GM19324 (cell line): Measurements from ENCODE around the gene SF3B3.

ENCODE experiments used
- ATAC-seq: cut with Tn5 transposase; IDR thresholded peaks from one replicate; pipeline ENCODE4 v1.9.1; 2021; ENCODE audit warnings: mild to moderate bottlenecking, moderate library complexity; ENCODE audit not compliant: unreplicated experiment, low FRiP score

Gene SF3B3

GRCh38 chr16:70561623-70562022 is 38.0 kb downstream of the SF3B3 start:
- ATAC-seq: no peak

GRCh38 chr16:70563636-70564035 is 40.0 kb downstream of the SF3B3 start:
- ATAC-seq: no peak

- ATAC-seq: no peak
Measured at GRCh38 chr16:70565053-70565452, 41.4 kb downstream of the SF3B3 start.

- no peak for ATAC-seq
Measured at GRCh38 chr16:70568601-70569237, 45.1 kb downstream of the SF3B3 start.

GRCh38 chr16:70569752-70570151 is 46.1 kb downstream of the SF3B3 start:
- no peak for ATAC-seq

GRCh38 chr16:70570967-70571570 is 47.5 kb downstream of the SF3B3 start:
- no peak for ATAC-seq

DNA sequence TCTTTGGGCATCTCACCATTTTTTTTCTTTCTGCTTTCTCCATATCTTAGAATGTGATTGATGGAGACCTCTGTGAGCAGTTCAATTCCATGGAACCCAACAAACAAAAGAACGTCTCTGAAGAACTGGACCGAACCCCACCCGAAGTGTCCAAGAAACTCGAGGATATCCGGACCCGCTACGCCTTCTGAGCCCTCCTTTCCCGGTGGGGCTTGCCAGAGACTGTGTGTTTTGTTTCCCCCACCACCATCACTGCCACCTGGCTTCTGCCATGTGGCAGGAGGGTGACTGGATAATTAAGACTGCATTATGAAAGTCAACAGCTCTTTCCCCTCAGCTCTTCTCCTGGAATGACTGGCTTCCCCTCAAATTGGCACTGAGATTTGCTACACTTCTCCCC is 48.0 kb downstream of the SF3B3 start:
- no peak for ATAC-seq

DNA sequence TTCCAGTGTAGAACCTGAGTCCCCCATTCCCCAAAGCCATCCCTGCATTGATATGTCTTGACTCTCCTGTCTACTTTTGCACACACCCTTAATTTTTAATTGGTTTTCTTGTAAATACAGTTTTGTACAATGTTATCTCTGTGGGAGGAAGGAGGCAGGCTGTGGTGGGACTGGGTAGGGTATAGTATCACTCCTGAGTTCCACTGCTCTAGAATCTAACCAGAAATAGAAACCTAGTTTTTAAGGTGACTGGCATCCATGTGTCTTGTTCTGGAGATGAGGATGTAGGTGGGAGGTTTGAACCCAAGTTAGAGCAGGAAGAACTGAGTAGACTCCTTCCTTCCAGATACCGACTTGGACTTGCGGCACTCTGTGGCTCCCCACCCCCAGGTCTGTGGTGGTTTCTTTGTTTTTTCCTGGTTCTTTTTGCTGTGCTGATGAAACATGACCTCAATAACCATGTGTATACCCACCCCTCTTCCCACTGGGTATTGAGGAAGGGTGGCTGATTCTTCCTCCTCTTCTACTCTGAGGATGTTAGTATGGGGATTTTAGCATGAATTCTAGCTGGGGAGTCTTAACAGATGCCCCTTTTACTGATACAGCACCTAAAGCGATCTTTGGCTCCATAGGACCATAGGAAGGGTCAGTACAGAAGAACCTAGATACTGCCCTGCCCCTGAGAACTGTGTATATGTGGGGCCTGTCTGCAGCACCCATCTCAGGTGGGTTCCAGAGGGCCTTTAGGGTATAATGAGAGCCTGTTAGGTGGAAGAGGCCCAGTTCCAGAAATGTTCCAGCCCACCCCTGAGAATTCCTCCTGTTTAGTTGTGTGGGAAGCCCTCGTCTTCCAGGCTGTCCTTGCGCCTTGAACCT is 48.7 kb downstream of the SF3B3 start:
- ATAC-seq: no peak

- ATAC-seq: no peak
Measured at GRCh38 chr16:70572926-70573270, 49.3 kb downstream of the SF3B3 start.

DNA sequence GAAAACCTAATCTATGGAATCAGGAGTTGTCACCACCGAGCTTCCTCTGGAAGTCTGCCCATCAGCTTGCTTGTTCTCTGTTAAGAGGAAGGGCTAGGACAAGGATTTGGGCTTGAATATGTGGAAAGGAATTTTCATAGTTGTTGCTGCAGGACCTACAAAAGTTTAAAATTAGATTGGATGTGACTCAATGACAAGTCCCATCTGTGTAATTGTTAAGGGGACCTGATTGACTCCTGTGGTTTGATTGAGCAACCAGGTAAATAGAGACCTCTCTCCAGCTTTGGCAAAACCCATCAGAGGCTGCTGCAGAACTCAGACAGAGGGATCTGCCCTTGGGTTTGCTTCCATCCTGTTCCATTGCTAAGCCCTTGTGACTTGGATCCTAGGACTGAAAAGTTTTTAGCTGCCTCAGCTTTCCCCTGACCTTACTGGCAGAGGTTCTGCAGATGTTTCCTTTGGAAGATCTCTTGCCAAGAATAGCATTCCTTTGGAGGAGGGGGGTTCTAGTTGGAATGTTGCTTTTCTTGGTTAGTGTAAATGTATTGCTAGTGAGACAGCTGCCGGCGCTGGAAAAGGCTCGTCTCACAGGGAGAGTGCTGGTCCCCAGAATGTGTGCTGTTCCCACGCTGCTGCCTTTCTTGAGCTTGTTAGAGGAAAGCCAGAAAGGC is 50.0 kb downstream of the SF3B3 start:
- no peak for ATAC-seq

DNA sequence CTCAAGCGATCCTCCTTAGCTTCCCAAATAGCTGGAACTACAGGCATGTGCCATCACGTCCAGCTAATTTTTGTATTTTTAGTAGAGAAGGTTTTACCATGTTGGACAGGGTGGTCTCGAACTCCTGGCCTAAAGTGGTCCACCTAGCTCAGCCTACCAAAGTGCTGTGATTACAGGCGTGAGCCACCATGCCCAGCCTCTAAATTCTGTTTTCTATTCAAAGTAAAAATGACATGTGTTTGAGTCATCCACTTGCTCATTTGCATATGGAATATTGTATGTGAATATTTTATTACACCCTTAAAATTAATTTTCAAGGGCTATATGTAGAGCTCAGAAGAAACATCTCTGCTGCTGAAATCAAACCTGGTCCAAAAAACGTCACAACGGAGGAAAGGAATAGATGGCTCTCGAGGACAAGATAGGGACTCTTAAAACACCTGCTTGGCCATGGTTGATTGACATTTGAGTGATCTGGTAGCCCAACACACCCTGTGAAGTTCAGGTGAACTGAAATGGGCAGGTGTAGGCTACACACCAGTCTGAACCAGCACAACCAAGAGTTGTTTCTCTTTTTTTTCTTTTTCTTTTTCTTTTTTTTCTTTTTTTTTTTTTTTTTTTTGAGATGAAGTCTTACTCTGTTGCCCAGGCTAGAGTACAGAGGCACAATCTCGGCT is 51.1 kb downstream of the SF3B3 start:
- no peak for ATAC-seq

DNA sequence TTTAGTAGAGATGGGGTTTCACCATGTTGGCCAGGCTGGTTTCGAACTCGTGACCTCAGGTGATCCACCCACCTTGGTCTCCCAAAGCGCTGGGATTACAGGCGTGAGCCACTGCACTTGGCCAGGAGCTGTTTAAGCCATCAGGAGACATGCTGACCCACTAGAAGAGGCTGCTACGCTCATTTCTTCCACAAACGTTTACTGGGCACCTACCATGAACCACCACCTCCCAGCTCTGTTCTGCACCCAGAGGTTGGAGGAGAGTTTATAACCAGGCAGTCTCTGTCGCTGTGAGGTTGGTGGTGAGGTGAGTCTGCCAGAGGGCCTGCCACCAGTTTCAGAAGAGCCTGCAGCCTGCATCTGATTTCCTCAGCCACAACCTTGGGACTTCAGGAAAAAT is 51.8 kb downstream of the SF3B3 start:
- ATAC-seq: no peak

GRCh38 chr16:70576431-70577255 is 53.0 kb downstream of the SF3B3 start:
- ATAC-seq: no peak

GRCh38 chr16:70577256-70577698 is 53.7 kb downstream of the SF3B3 start:
- no peak for ATAC-seq

DNA sequence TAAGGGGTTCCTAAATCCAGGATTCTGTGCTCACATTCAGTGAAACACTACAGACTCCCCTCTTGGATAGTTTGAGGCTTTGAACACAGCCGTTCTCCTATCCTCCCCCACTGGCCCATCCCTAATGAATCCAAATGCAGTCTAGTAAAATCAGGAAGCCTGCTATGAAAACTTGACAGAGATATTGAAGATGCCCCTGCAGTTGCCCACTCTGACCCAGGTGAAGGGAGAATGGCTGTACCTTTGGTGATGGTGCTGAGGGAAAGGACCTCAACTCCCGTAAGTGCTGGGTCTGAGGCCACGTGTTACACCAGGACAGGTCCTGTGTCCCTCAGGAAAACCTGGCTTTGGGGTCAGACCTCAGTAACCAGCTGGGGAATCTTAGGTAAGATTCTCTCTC is 54.4 kb downstream of the SF3B3 start:
- no peak for ATAC-seq

GRCh38 chr16:70579248-70579647 is 55.6 kb downstream of the SF3B3 start:
- no peak for ATAC-seq

DNA sequence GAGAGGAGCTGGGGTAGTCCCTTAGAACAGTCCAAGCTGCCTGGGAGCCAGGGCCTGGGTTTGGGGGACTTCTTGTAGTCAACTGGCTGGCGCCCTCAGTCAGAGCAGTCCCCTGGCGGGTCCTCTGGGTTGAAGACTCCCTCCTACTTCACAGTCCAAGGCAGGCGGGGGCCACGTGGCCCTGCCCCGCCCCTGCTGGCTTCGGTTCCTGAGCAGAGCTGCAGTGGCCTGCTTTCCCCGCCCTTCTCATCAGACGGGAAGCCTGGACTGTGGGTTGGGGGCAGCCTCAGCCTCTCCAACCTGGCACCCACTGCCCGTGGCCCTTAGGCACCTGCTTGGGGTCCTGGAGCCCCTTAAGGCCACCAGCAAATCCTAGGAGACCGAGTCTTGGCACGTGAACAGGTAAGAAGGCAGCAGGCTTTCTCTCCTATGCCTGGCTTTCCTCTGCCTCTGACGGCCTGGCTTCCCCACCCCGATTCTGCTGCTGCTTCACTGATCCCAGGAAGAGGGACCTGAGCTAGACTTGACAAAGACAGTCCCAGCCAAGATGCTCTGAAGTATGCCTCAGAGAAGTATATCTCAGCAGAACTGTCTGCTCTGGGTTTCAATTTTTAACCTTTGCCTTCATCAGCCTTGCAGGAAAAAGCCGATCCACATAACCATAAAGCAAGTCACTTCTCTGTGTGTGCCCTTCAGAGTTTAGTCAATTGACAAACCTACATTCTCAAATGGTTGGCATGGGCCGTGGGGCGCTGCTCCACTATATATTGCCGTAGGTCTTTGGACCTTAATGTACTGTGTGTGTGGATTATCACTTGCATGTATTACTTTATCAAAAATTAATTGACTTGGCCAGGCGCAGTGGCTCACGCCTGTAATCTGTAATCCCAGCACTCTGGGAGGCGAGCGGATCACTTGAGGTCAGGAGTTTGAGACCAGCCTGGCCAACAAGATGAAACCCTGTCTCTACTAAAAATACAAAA is 56.3 kb downstream of the SF3B3 start:
- ATAC-seq: no peak

- ATAC-seq: no peak
Measured at GRCh38 chr16:70582280-70582978, 58.8 kb downstream of the SF3B3 start.
